Mesenchymal stem cell (in vitro differentiated cells and primary cell): ENCODE measurements around the gene DEF6.
A peak's percentile ranks its signal among the peaks of the same experiment; 100 is the strongest.

Experiments
- DNase-seq: peaks from one replicate; pipeline ENCODE4 v3.0.0-alpha.2; 2013
- H2AFZ ChIP-seq: one replicate; pipeline ENCODE4 v1.6.1; 2013; ENCODE audit warnings: low read depth, mild to moderate bottlenecking, control low read depth, inconsistent platforms, low read length, moderate library complexity
- H2AK5ac ChIP-seq: 2 replicates; pipeline ENCODE4 v1.6.1; 2013; ENCODE audit warnings: low read length, moderate library complexity, mild to moderate bottlenecking, inconsistent platforms; ENCODE audit not compliant: severe bottlenecking
- H2BK120ac ChIP-seq: one replicate; pipeline ENCODE4 v1.6.1; 2013; ENCODE audit warnings: low read depth, mild to moderate bottlenecking, inconsistent platforms, low read length, moderate library complexity
- H2BK12ac ChIP-seq, 2 experiments: one replicate each; pipeline ENCODE4 v1.6.1; 2013; ENCODE audit warnings: inconsistent platforms in 2 of 2, low read length in 2 of 2, mild to moderate bottlenecking in 2 of 2, moderate library complexity in 2 of 2, control low read depth in 1 of 2
- H2BK15ac ChIP-seq: one replicate; pipeline ENCODE4 v1.6.1; 2013; ENCODE audit warnings: mild to moderate bottlenecking, low read depth, inconsistent platforms; ENCODE audit not compliant: poor library complexity, severe bottlenecking
- H2BK5ac ChIP-seq: 2 replicates; pipeline ENCODE4 v1.6.1; 2013; ENCODE audit warnings: low read depth, mild to moderate bottlenecking, low read length, control low read depth, inconsistent platforms; ENCODE audit not compliant: poor library complexity, severe bottlenecking
- H3K14ac ChIP-seq, 2 experiments: one replicate each; pipeline ENCODE4 v1.6.1; 2013; ENCODE audit warnings: inconsistent platforms in 2 of 2, low read length in 2 of 2, control low read depth in 1 of 2, mild to moderate bottlenecking in 1 of 2, moderate library complexity in 1 of 2
- H3K18ac ChIP-seq, 2 experiments: one replicate each; pipeline ENCODE4 v1.6.1; 2013; ENCODE audit warnings: inconsistent platforms in 2 of 2, low read length in 2 of 2, control low read depth in 1 of 2, low read depth in 1 of 2, mild to moderate bottlenecking in 1 of 2
- H3K23ac ChIP-seq, 2 experiments: one replicate each; pipeline ENCODE4 v1.6.1; 2013; ENCODE audit warnings: inconsistent platforms in 2 of 2, low read length in 2 of 2, mild to moderate bottlenecking in 2 of 2, moderate library complexity in 2 of 2, control low read depth in 1 of 2
- H3K27ac ChIP-seq: 2 replicates; pipeline ENCODE4 v1.5.1; 2013; ENCODE audit warnings: mild to moderate bottlenecking, moderate library complexity, low read length, control low read depth, inconsistent platforms; ENCODE audit not compliant: poor library complexity, severe bottlenecking
- H3K27me3 ChIP-seq, 2 experiments: 2 replicates each; pipeline versions ENCODE4 v1.6.1 to v1.7.0; 2013; ENCODE audit warnings: low read length in 2 of 2, mild to moderate bottlenecking in 2 of 2, moderate library complexity in 2 of 2, control low read depth in 1 of 2, inconsistent platforms in 1 of 2; ENCODE audit not compliant: control insufficient read depth in 1 of 2, insufficient read depth in 1 of 2
- H3K36me3 ChIP-seq, 2 experiments: 2 replicates each; pipeline versions ENCODE4 v1.6.1 to v1.7.0; 2013; ENCODE audit warnings: low read length in 2 of 2, control low read depth in 1 of 2, inconsistent platforms in 1 of 2, low read depth in 1 of 2, mild to moderate bottlenecking in 1 of 2; ENCODE audit not compliant: insufficient read depth in 2 of 2, control insufficient read depth in 1 of 2
- H3K4ac ChIP-seq, 2 experiments: one replicate each; pipeline ENCODE4 v1.6.1; 2013; ENCODE audit warnings: inconsistent platforms in 2 of 2, low read length in 2 of 2, mild to moderate bottlenecking in 2 of 2, moderate library complexity in 2 of 2, control low read depth in 1 of 2, low read depth in 1 of 2
- H3K4me1 ChIP-seq: 2 replicates; pipeline ENCODE4 v1.6.1; 2013; ENCODE audit warnings: low read depth, low read length, control low read depth; ENCODE audit not compliant: control insufficient read depth, insufficient read depth
- H3K4me2 ChIP-seq: 2 replicates; pipeline ENCODE4 v1.6.1; 2013; ENCODE audit warnings: low read length, mild to moderate bottlenecking, inconsistent platforms; ENCODE audit not compliant: poor library complexity, severe bottlenecking
- H3K4me3 ChIP-seq, 2 experiments: 2 replicates each; pipeline versions ENCODE4 v1.5.1 to v1.7.0; 2013; ENCODE audit warnings: low read length in 2 of 2, mild to moderate bottlenecking in 2 of 2, control low read depth in 1 of 2, low read depth in 1 of 2; ENCODE audit not compliant: insufficient read depth in 1 of 2
- H3K79me1 ChIP-seq: replicated peaks from 2 replicates; pipeline ENCODE4 v1.6.1; 2013; ENCODE audit warnings: mild to moderate bottlenecking, control low read depth, low read length, inconsistent platforms; ENCODE audit not compliant: poor library complexity, severe bottlenecking
- H3K9ac ChIP-seq: 2 replicates; pipeline ENCODE4 v1.7.0; 2013; ENCODE audit warnings: mild to moderate bottlenecking, low read length, moderate library complexity
- H3K9me3 ChIP-seq: 2 replicates; pipeline ENCODE4 v1.7.0; 2013; ENCODE audit warnings: mild to moderate bottlenecking, low read length; ENCODE audit not compliant: control insufficient read depth
- H4K8ac ChIP-seq: one replicate; pipeline ENCODE4 v1.6.1; 2013; ENCODE audit warnings: inconsistent platforms, mild to moderate bottlenecking, low read length, moderate library complexity
- H4K91ac ChIP-seq: one replicate; pipeline ENCODE4 v1.6.1; 2013; ENCODE audit warnings: mild to moderate bottlenecking, low read length, inconsistent platforms
- WGBS: methylation state at CpG from one replicate; pipeline ENCODE4 v1.1.7; 2013; ENCODE audit warnings: mixed read lengths; 5-methylcytosine and 5-hydroxymethylcytosine counted together

Gene DEF6

GRCh38 chr6:35356391-35356790 lies 58.8 kb downstream of the DEF6 start:
- Histone ChIP-seq H3K9ac (no peak overlapping the region), H3K4me1 (peaks cover 20% of the 10 kb centered on the region), H3K18ac (no peak overlapping the region), H3K79me1 (peaks cover 19% of the 10 kb centered on the region), H3K14ac (no peak overlapping the region), H2BK120ac (no peak overlapping the region), H2BK5ac (no peak overlapping the region), H3K4me2 (no peak overlapping the region), H3K27ac (no peak overlapping the region), H3K4ac (no peak overlapping the region), H3K27me3 (no peaks in the 10 kb centered on the region), H2BK12ac (peak overlapping the region in 1 of 2 experiments; percentile 5), H3K4me3 (no peak overlapping the region), H3K23ac (no peak overlapping the region), H3K9me3 (no peaks in the 10 kb centered on the region), H4K8ac (no peak overlapping the region), H4K91ac (no peak overlapping the region), H2AFZ (no peak overlapping the region), H2BK15ac (no peak overlapping the region), H2AK5ac (no peak overlapping the region), H3K36me3 (peaks cover 20 to 39% of the 10 kb centered on the region in 2 experiments)
- DNase-seq: no peak
- 100% methylated on average over 1 of the region's 1 CpG for WGBS

- Histone ChIP-seq H4K8ac (no peak overlapping the region), H3K4me3 (no peak overlapping the region), H2AFZ (no peak overlapping the region), H3K18ac (no peak overlapping the region), H3K27me3 (no peaks in the 10 kb centered on the region), H3K79me1 (peaks cover 27% of the 10 kb centered on the region), H3K4ac (no peak overlapping the region), H3K23ac (no peak overlapping the region), H4K91ac (no peak overlapping the region), H3K9ac (no peak overlapping the region), H2BK120ac (no peak overlapping the region), H2AK5ac (no peak overlapping the region), H3K36me3 (peaks cover 16 to 30% of the 10 kb centered on the region in 2 experiments), H3K4me1 (peaks cover 29% of the 10 kb centered on the region), H2BK12ac (no peak overlapping the region), H2BK5ac (no peak overlapping the region), H3K27ac (no peak overlapping the region), H3K14ac (no peak overlapping the region), H2BK15ac (no peak overlapping the region), H3K9me3 (no peaks in the 10 kb centered on the region), H3K4me2 (no peak overlapping the region)
- DNase-seq: no peak
- WGBS: 99% methylated on average over 4 of the region's 4 CpGs
Measured at GRCh38 chr6:35357677-35358076, 60.1 kb downstream of the DEF6 start.

- Histone ChIP-seq H2BK12ac (no peak overlapping the region), H2AK5ac (no peak overlapping the region), H3K9ac (no peak overlapping the region), H3K4me2 (no peak overlapping the region), H4K8ac (no peak overlapping the region), H3K79me1 (peaks cover 29% of the 10 kb centered on the region), H3K27ac (no peak overlapping the region), H3K4ac (no peak overlapping the region), H2BK15ac (no peak overlapping the region), H3K18ac (no peak overlapping the region), H3K23ac (no peak overlapping the region), H2BK5ac (no peak overlapping the region), H2BK120ac (no peak overlapping the region), H3K4me1 (peaks cover 32% of the 10 kb centered on the region), H3K14ac (no peak overlapping the region), H3K9me3 (no peaks in the 10 kb centered on the region), H4K91ac (no peak overlapping the region), H2AFZ (no peak overlapping the region), H3K4me3 (no peak overlapping the region), H3K36me3 (peaks cover 16 to 26% of the 10 kb centered on the region in 2 experiments), H3K27me3 (no peaks in the 10 kb centered on the region)
- 92% methylated on average over 3 of the region's 3 CpGs for WGBS
- DNase-seq: no peak
Measured at GRCh38 chr6:35358086-35358485, 60.5 kb downstream of the DEF6 start.

- 98% methylated on average over 5 of the region's 5 CpGs for WGBS
Measured at GRCh38 chr6:35359346-35359743, 61.7 kb downstream of the DEF6 start.

More at GRCh38 chr6:35359346-35359743, 61.7 kb downstream of the DEF6 start:
- H2BK5ac ChIP-seq: no peak overlapping the region
- H3K23ac ChIP-seq: no peak overlapping the region
- peak overlapping the region; percentile 58 for H2AK5ac ChIP-seq
- peak overlapping the region in 1 of 2 experiments; percentile 11 for H3K14ac ChIP-seq
- H3K4me2 ChIP-seq: no peak overlapping the region
- H3K4me1 ChIP-seq: peaks cover 37% of the 10 kb centered on the region
- no peak overlapping the region for H2AFZ ChIP-seq
- no peak overlapping the region for H4K91ac ChIP-seq
- H2BK12ac ChIP-seq: peak overlapping the region in 1 of 2 experiments; percentile 21
- no peak overlapping the region for H3K4ac ChIP-seq
- peaks cover 30% of the 10 kb centered on the region for H3K79me1 ChIP-seq
- no peak overlapping the region for H4K8ac ChIP-seq
- DNase-seq: no peak
- H3K27me3 ChIP-seq: no peaks in the 10 kb centered on the region
- no peak overlapping the region for H2BK15ac ChIP-seq
- H2BK120ac ChIP-seq: no peak overlapping the region
- H3K9me3 ChIP-seq: no peaks in the 10 kb centered on the region
- H3K4me3 ChIP-seq: no peak overlapping the region
- H3K18ac ChIP-seq: peak overlapping the region; percentile 55 to 58
- H3K36me3 ChIP-seq: peaks cover 11 to 19% of the 10 kb centered on the region in 2 experiments
- no peak overlapping the region for H3K27ac ChIP-seq
- no peak overlapping the region for H3K9ac ChIP-seq
